ENCODE results near the gene GARS1. TPM values are rescaled to one million over a fixed set of nuclear protein-coding genes. Genes with fewer than 3 reads are reported as not detected.
A peak's percentile ranks its signal among the peaks of the same experiment; 100 is the strongest.
"Not testable (repeated sequence)": the region's sequence is repeated elsewhere in the genome, so short reads cannot be mapped to it uniquely, and the experiment has no call there.

Gene GARS1
- total RNA-seq, 1 donor from 2014 or later: 51.7 TPM

GRCh38 chr7:30572212-30572841 lies 22.4 kb upstream of the GARS1 start:
- DNase-seq (ENCODE audit: low spot score): no peak

- no peak for DNase-seq (ENCODE audit: low spot score)
Measured at GRCh38 chr7:30575910-30576309, 18.8 kb upstream of the GARS1 start.

DNA sequence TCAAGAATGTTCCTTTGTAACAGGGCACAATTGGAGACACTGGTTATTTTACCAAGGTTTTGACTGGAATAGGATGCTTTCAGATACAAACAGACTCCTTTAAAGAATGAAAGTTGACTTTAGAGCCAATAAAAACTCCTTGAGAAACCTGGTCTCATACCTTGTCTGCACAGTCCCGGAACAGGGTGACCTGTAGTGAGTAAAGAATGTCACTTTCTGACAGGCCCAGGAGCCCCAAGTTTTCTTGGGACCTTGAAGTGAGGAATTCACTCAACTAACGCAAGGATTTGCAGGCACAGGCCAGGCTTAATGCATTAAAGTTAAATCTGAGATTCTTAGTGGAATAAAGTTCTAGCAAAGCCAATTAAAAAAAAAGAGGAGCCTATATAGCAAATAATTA lies 11.5 kb upstream of the GARS1 start:
- no peak for DNase-seq (ENCODE audit: low spot score)

DNA sequence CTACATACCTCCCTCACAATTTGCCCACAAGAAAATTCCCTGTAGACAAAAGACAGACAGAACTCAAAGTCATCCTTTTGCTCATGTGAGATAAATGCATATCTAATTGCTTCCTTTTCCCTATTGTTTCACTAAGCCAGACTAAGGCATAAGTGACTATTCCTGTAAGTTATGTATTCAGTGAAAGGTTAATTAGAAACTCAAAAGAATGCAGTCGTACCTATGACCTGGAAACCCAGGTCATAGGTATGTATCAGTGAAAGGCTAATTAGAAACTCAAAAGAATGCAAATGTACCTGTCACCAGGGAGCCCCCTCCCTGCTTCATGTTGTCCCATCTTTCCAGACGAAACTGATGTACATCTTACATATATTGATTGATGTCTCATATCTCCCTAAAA lies 10.3 kb upstream of the GARS1 start:
- DNase-seq (ENCODE audit: low spot score): no peak

- DNase-seq (ENCODE audit: low spot score): no peak
Measured at GRCh38 chr7:30584965-30585364, 9.7 kb upstream of the GARS1 start.

DNA sequence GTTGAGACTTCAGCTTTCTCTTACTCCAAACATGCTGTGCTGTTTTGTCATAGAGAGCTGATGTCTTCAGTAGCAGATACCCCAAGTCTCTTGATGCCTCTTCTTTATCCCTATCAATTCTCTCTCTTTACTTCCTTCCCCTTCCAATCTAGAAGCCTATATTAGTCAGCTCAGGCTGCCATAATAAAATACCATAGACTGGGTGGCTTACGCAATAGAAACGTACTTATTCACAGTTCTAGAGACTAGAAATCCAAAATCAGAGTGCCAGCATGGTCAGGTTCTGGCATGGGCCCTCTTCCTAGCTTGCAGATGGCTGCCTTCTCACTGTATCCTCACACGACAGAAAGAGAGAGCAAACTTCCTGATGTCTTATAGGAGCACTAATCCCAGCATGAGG lies 9.0 kb upstream of the GARS1 start:
- DNase-seq (ENCODE audit: low spot score): no peak

GRCh38 chr7:30587547-30587946 lies 7.1 kb upstream of the GARS1 start:
- not testable (repeated sequence) for DNase-seq (ENCODE audit: low spot score)

- DNase-seq (ENCODE audit: low spot score): no peak
Measured at GRCh38 chr7:30589111-30589510, 5.6 kb upstream of the GARS1 start.

DNA sequence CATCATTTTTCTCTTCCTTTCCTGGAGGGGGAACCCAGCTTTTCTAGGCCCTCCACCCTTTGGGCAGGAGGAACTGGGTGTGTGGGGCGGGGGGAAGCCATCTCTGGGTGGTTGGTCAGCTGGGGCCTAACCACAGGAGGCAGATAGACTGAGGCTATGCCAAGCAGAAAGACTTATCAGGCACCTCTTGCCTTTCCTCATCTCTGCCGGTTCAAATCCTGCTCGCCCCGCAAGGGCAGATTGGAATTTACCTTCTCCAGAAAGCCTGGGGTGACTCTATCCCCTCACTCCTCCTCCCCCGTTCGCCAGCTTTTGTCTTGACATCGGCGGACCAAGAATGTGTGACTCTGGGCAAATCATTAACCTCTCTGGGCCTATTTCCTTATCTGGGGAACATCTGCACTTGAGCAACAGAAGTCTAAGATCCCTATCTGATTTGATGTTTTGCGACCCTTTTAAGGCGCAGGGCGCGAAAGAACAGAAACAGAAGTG lies 584 bp upstream of the GARS1 start:
- peak; percentile 26 for DNase-seq (ENCODE audit: low spot score)

DNA sequence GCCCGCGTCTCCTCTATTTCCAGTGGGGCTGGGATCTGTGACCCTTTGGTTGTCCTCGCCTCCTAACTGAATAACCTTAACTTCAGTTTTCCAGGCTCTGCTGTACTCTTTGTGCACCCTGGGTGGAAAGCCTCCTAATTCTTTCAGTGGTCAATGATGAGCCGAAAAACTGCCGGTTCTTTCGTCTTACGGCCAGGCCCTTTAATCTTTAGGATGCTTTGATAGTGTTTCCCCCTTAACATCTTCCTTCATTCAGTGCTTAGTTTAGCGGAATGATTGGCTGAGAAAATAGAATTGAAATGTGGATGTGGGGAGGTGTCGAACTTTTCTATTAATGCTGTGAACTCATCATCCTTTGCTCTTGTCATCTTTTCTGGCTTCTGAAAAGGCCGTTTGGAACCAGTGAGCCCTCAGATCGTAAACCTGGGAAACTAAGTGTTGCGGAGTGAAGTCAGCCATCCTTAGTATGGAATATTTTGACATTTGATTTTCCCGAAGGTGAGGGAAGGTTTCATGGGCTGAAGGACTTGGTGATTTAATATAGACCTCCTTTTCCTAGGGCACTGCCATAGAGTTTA lies 847 bp downstream of the GARS1 start:
- no peak for DNase-seq (ENCODE audit: low spot score)

GRCh38 chr7:30596014-30596641 lies 1.4 kb downstream of the GARS1 start:
- DNase-seq (ENCODE audit: low spot score): no peak

GRCh38 chr7:30596721-30597120 lies 2.0 kb downstream of the GARS1 start:
- no peak for DNase-seq (ENCODE audit: low spot score)

- DNase-seq (ENCODE audit: low spot score): no peak
Measured at GRCh38 chr7:30598121-30598876, 3.6 kb downstream of the GARS1 start.

DNA sequence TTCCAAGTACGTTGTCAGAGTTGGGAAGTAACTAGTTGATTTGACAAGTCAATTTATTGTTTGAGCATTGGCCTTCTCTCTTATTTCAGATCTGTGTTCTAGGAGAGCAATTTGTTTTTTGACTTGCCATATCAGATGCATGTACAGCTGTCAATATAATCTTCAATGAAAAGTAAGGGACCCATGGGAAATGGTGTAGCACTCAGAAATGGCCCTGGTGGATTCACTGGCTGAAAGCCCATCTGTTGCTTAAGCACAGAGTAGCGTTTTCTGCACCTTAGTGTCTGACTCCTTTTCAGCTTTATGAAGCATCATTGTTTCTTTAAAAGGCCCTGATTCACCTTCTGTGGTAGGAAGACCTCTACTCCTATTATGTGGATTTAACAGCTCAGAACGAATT lies 10.2 kb downstream of the GARS1 start:
- no peak for DNase-seq (ENCODE audit: low spot score)

- no peak for DNase-seq (ENCODE audit: low spot score)
Measured at GRCh38 chr7:30605832-30606231, 11.2 kb downstream of the GARS1 start.

GRCh38 chr7:30612658-30613265 lies 18.1 kb downstream of the GARS1 start:
- no peak for DNase-seq (ENCODE audit: low spot score)

DNA sequence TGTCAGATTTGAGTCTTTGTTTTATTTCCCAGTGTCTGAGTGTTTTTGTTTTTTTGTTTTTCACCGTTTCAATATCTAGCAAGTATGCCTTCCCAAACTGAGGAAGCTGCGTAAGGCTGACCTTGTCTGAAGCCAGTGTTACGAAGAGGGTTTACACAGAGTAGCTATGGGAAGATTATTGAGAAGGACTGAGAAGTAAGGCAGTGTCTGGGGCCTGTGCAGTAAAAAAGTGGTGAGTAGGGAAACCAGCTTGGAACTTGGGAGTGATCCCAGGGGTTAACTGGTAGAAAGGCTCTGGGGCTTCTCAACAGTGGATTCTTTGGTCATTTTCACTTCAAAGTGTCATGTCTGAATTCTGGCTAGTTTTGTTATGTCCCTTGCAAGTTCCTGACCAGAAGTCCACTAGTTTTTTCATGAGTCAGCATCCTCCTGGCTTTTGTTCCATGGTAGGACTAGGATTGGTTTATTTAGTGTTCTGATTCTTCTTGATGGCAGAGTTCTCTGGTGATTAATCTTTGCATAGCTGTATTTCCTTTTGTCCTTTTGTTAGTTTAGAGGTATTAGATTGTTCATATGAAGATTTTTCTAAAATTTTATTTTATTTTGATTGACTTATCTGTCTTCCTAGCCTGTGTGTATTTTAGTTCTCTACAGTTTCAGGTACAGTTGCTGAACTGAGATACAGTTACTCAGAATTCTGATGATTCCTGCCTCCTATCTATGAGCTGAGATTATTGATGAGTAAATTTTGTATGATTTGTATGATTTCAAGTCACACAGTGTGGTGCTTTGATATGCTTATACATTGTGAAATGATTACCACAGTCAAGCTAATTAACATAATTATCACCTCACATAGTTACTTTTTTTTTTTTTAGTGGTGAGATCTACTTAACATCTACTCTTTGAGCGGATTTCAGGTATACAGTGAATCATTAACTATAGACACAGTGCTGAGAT lies 19.0 kb downstream of the GARS1 start:
- no peak for DNase-seq (ENCODE audit: low spot score)

DNA sequence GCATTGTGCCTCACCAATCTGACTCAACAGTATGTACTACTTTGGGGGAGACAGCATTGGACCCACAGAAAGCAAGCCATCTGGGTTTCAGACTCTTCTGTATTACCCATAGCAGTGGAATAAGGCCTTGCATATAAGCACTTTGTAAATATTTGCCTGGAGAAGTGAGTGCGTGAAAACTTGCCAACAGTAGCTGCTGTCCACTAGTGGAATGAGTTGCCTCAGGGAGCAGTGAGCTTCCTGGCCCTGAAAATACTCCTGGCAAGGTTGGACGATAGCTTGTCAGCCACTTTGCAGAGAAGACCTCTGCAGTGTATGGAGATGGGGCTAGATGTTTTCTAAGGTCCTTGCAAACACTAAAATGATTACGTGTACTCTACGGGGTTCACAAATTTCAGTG lies 21.6 kb downstream of the GARS1 start:
- no peak for DNase-seq (ENCODE audit: low spot score)

GRCh38 chr7:30617359-30617758 lies 22.7 kb downstream of the GARS1 start:
- no peak for DNase-seq (ENCODE audit: low spot score)

- DNase-seq (ENCODE audit: low spot score): no peak
Measured at GRCh38 chr7:30618080-30618676, 23.5 kb downstream of the GARS1 start.

GRCh38 chr7:30618961-30619360 lies 24.3 kb downstream of the GARS1 start:
- no peak for DNase-seq (ENCODE audit: low spot score)
